GM21381 (cell line): ENCODE data around the gene SERPINA3.

Source experiments
- ATAC-seq: cut with Tn5 transposase; IDR thresholded peaks from one replicate; pipeline ENCODE4 v1.9.1; 2021; ENCODE audit warnings: mild to moderate bottlenecking, moderate library complexity; ENCODE audit not compliant: unreplicated experiment

Gene SERPINA3

DNA sequence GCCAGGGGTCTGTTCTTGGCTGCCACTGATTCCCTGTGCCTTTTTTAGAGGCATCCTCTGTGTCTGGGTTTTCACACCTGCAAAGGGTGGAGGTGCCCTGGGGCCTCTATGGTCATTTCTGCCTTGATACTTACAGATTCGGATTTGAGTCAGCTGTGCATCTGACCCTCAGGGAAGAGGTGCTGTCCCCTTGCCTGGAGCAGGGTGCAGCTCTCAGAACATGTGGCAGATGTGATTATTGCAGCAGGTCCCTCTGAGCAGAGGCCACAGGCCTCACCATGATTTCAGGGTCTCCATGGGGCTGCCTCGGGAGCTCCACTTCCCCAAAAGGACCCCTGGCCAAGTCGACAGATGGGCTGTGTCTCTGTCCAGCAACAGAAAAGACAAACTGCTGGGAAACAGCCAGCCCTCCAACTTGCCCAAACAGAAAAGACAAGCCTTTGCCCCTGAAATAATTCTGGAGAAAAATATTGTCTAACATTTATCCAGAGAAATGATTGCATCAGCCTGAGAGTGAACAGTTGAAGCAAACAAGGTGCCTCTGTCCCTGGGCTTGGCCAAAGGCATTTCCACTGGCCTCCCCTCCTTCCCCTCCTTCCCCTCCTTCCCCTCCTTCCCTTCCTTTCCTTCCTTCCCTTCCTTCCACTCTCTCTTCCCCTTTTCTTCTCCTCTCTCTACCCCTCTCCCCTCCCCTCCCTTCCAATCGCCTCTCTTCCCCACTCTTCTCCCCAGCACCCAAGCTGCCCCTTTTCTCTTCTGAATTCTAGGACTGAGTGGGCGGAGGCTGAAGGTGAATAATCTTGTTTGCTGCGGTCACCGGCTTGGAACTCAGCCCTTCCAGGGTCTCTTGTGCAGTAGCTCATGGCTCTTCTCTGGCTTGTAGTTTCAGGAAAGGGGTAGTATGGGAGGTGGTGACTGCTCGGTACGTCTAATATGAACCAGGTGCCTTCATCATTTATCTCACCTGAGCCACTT is 676 bp downstream of the SERPINA3 start:
- ATAC-seq = no peak

- ATAC-seq = no peak
Measured at GRCh38 chr14:94613720-94614644, 1.8 kb downstream of the SERPINA3 start.

DNA sequence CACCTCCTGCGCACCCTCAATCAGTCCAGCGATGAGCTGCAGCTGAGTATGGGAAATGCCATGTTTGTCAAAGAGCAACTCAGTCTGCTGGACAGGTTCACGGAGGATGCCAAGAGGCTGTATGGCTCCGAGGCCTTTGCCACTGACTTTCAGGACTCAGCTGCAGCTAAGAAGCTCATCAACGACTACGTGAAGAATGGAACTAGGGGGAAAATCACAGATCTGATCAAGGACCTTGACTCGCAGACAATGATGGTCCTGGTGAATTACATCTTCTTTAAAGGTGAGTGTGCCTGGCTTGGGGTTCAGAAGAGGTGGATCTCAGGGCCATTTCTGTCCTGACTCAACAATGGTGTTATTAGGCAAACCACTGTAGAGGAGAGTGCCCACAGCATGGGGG is 2.6 kb downstream of the SERPINA3 start:
- ATAC-seq = no peak

DNA sequence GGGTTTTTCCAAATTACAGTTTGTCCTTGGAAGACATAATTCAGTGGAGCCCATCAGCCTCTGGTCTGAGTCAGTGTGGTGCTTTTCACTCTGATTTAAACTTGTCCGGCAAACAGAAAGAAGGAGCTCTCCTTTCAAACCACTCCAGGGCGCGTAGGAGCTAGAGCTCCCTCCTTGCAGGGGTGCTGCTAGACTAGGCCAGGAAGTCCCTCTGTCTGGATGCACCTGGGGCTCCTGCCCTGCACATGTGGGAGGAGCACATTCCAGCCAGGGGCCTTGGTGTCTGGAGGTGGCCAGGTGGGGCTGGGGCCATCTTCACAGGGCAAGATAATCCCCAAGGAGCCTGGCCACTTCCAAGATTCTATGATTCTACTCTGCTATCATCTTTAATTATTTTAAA is 3.1 kb downstream of the SERPINA3 start:
- ATAC-seq = no peak

DNA sequence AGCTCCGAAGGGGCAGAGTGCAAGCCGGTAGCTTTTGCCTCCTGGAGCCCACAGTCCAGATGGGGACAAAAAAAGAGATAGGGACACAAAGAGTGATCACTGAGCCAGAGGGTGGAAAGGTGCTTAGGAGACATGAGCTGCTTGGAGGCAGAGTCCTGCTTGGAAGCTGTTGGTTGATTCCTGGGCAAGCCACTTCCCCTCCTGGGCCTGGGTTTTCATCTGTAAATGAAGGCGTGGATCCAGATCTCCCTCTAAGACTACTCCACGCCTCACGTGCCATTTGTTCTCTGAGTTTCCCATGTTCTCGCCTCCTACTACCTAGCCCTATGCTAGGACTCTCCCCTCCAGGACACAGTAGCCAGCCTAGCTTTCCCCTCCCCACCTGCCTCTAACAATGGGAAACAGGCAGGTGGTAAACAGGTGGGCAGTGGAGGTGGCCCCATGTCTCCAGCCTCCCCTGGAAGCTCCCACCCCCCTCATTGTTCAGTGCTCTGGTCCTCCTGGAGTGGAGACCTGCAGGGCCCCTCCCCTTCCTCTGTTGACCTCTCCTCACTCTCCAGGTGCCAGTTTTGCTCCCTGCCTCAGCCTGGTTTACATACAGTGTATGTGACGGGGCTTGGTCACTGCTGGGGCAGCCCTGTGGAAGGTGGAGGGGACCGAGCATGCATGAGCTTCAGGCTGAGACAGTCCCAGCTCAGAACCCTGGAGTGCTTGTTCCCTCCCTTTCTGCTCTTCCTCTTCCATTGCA is 3.8 kb downstream of the SERPINA3 start:
- no peak for ATAC-seq

DNA sequence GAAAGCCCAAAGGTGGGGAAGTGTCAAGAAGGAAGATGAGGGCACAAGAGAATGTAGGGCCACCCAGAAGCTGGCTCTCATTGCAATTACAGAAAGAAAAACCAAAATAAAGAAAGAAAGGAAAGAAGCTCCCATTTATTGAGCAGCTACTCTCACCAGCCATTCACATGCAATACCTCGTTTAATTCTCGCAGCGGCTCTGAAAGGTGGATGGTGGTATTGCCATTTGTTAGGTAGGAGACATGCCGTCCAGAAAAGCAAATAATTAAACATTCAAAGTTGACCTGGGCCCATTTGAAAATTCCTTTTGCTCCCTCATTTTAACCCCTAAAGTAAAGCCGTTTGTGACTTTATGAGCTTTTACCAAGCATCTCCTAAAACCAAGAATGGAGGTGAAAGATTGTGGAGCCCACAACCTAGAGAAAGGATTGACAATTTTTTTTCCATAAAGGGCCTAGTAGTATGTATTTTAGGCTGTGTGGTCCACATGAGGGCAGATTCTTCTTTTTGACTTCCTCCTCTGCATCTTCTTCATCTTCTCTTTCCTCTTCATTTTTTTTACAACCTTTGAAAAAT is 5.3 kb downstream of the SERPINA3 start:
- ATAC-seq = no peak

DNA sequence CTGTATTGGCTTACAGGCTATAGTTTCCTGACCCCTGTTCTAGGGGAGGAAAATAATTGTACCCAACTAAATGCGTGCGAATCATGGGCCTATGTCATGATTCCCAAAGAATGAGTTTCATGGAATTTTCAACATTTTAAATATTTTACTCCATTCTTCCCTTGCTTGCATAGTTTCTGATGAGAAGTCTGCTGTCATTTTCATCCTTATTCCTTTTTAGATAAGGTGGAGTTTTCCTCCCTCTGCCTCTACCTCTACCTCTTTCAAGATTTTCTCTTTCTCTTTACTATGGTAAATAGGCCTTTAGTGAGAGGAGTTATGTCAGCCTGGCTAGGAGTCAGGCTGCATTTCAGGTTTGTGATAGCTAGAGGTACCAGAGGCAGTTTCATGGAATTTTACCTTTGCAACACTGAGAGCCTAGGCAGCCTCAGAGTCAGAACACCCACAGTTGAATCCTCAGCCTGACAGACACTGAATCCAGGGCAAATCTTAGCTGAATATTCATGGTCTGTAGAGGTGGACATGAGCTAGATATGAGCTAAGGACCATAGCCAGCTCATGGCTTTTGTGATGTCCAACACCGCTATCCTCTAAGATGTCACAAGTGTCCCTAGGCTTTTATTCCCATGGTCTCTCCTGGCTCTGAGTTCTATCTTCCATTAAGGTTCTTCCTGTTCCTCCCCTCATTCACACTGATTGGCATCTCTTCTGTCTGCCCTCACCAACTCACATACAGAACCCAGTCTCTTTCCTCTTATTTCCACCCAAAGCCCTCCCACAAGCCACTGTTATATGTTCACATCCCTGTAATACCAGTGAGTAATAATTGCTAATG is 6.0 kb downstream of the SERPINA3 start:
- no peak for ATAC-seq

GRCh38 chr14:94619297-94619696 is 7.1 kb downstream of the SERPINA3 start:
- ATAC-seq = no peak

DNA sequence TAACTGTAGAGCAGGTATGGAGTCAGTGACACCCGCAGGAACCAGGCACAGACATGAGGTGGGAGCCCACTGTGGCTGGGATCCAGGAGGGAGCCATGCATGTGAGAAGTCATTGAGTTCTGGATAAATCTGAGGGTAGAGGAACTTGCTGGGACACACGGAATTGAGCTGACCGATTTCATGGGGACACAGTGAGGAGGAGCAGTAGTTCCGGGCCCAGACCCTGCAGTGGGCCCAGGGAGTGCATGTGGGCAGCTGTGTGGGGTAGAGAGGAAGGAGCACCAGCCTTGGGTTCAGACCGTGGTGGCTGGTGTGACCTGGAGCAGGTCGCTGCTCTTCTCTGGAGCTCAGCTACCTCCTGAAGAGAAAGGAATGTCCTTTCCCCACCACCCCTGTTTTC is 8.4 kb downstream of the SERPINA3 start:
- no peak for ATAC-seq

DNA sequence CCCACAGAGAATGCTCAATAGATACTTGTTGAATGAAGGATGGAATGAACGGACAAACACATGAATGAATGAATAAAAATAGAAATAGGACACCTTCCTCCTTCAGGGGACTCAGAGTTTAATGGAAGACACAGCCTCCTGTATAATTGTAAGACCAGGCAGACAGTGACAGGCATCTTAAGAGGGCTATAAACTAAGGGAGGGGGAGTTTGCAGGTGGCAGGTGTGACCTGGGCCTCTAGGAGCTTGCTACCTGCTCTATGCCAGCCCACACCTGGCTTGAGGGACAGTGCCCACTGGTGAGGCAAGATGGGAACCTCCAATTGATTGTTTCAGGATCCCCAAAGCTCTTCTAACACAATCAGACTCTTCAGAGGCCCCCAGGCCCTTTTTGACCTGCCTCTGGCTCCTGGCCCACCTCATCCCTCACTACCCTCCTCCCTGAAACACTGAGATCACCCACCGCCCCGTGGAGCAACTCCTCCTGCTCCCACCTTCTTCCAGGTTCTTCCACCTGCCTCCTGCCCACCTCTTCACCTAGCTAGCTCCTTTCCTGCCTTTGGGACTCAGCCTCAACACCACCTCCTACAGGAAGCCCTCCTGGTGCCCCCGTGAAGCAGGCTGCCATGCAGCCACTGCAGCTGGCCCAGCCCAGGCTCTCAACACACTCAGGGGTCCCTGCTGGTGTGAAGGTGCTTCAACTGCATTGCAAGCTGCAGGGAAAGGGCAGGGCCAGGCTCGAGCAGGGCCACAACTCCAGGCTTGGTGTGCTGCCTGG is 9.4 kb downstream of the SERPINA3 start:
- ATAC-seq = no peak

DNA sequence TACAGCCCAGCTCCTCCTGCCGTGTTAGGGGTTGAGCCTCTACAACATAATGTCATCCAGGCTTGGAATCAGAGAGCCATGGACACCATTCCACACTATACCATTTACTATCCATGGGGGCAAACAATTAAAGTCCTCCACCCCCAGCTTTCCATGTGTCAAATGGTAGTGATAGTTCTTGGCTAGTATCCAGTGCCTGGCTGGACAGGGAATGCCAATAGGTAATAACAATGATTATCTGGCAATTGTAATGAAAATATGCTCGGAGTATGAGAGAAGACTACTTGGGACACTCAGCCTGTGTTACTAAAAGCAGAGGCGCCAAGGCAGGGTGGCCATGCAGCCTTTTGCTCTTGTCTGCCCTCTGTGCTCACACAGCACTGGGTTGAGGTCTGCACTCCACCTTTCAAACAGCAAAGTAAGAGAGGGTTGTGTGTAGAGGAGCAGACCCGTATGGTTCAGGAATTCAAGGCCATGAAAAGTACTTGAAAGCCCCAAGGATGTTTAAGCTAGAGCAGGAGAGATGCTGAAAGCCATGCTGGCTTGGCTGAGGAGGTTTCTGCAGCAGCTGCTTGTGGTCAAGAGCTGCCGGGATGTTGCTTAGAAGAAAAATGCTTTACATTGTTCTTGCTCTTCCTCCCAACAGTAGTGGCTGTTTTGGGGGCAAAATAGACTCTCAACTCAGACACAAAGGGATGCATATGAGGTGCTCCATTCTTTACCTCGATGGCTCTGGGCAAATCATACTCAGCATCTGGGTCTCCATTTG is 10.6 kb downstream of the SERPINA3 start:
- ATAC-seq = no peak

GRCh38 chr14:94623422-94623809 is 11.2 kb downstream of the SERPINA3 start:
- no peak for ATAC-seq

DNA sequence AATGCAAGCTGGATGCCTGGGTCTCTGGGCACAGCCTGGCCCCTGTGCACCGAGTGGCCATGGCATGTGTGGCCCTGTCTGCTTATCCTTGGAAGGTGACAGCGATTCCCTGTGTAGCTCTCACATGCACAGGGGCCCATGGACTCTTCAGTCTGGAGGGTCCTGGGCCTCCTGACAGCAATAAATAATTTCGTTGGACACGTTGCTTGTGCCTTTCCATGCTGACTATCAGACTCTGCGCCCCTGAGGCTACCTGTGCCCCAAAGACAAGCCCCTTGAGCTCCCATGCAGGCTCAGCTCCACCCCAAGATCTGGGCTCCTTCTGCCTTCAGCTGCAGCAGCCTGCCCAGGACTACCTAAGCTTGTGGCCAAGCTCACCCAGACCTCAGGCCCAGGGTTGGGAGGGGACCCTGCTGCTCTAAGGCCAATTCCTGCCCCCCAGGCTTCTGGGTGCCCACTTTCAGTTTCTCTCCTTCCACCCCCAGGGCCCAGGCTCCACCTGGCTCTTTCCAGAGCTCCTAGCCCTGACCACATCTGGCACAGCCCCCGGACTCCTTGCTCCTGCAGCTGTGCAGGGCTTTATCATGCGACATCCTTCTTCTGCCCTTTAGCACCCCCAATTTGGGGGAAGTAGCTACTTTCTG is 11.8 kb downstream of the SERPINA3 start:
- no peak for ATAC-seq

DNA sequence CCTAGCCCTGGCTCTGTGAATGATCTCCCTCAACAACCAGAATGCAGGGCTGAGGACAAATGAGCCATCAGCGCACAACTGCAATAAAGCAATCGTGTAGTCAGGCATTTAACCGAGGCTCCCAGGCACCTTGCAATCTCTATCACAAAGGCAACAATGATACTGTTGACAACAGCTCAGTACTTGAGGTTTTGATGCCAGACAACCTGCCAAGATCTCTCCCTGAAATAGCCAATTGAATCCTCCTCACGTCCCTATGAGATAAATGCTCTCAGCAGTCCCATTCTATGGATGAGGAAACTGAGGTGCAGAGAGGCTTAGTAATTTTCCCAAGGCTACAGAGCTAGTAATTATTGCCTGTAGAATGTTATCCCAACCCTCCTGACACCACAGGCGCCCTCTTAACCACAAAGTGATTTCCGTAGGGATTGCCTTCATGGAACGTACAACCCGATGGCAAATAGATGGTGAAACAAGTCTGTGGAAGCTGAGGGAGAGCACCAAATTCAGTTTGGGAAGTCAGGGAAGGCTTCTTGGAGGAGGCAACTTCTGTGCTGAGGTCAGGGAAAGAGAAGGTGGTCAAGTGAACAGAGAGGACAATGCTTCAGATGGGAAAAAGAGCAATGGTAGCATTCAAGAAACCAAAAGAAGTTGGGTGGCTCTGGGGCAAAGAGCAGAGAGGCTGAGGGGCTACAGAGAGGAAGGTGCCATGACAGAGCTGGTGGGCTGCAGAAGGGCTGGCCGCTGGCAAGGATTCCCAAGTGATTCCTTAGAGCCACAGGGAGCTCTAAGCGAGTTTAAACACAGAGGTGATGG is 12.6 kb downstream of the SERPINA3 start:
- no peak for ATAC-seq

GRCh38 chr14:94625353-94625635 is 13.1 kb downstream of the SERPINA3 start:
- ATAC-seq = no peak

GRCh38 chr14:94628578-94628977 is 16.4 kb downstream of the SERPINA3 start:
- no peak for ATAC-seq

DNA sequence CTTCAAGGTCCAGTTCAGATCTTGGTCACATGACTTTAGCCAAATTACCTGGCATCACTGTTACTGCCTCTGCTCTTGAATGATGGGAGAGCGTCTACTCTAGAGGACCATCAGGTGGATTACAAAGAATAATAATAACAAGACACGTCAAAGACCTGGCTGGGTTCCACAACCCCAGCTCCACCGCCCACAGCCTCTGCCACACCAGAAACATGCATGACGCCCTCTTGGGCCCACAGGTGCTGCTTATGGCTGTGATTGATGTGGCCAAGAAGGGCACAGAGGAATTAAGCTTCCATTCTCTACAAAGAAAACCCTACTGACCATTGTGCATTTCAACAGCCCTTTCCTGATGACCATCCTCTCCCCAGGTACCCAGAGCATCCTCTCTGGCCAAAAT is 18.2 kb downstream of the SERPINA3 start:
- ATAC-seq = no peak
